A549 (cell line): ENCODE results near the gene ZBTB48.

Experiments
- CBX2 ChIP-seq: fragments of 200-600 bp; sonication (generic); IDR thresholded peaks from 2 replicates; pipeline ENCODE4 v1.6.1; 2016; ENCODE audit warnings: low read depth, mild to moderate bottlenecking, borderline replicate concordance
- CHD4 ChIP-seq: fragments of 200-600 bp; sonication (generic); IDR thresholded peaks from 2 replicates; pipeline ENCODE4 v1.6.1; 2016; ENCODE audit warnings: antibody characterized with exemption, mild to moderate bottlenecking, borderline replicate concordance
- MAFK ChIP-seq: fragments of 450-650 bp; IDR thresholded peaks from 2 replicates; pipeline ENCODE4 v1.6.1; 2014; ENCODE audit not compliant: partially characterized antibody
- MYC ChIP-seq: IDR thresholded peaks from 2 replicates; pipeline ENCODE4 v1.6.1; 2012; ENCODE audit warnings: mild to moderate bottlenecking, inconsistent platforms, low read length, improper control_type of control experiment, borderline replicate concordance
- POLR2A ChIP-seq: IDR thresholded peaks from 2 replicates; pipeline ENCODE4 v1.6.1; 2012; ENCODE audit warnings: mild to moderate bottlenecking, low read length
- RARB ChIP-seq: fragments of 250-450 bp; sonication (Bioruptor Pico); IDR thresholded peaks from 2 replicates; pipeline ENCODE4 v1.8.0; 2021; ENCODE audit warnings: mild to moderate bottlenecking, moderate library complexity
- RNF2 ChIP-seq: fragments of 200-600 bp; sonication (generic); IDR thresholded peaks from 2 replicates; pipeline ENCODE4 v1.6.1; 2016; ENCODE audit warnings: low read depth, mild to moderate bottlenecking, antibody characterized with exemption, moderate library complexity, borderline replicate concordance
- TF ChIP-seq, protein P1 (sequence below): fragments of >200 bp; sonication (Bioruptor Twin); formaldehyde crosslinking; IDR thresholded peaks from 3 replicates; pipeline ENCODE4 v1.5.1; 2016

DNA sequence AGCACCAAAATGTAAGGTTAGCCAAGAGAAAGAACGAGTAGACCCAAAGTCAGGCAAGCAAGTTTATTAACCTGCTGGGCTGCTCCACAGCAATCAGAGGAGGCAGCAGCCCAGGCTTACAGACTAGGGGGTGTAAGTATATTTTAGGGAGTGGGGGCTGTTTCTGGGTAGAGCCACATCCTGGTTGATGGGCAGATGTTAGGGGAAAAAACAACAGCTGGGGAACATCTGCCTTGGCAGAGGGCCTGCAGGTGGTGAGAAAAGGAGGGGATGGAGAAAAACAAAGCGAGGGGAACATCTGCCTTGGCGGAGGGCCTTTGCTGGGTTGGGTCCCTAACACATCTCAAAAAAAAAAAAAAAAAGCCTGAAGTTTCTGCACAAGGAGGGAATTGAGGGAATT is 9.7 kb upstream of the ZBTB48 start:
- TF ChIP-seq, protein P1, sequence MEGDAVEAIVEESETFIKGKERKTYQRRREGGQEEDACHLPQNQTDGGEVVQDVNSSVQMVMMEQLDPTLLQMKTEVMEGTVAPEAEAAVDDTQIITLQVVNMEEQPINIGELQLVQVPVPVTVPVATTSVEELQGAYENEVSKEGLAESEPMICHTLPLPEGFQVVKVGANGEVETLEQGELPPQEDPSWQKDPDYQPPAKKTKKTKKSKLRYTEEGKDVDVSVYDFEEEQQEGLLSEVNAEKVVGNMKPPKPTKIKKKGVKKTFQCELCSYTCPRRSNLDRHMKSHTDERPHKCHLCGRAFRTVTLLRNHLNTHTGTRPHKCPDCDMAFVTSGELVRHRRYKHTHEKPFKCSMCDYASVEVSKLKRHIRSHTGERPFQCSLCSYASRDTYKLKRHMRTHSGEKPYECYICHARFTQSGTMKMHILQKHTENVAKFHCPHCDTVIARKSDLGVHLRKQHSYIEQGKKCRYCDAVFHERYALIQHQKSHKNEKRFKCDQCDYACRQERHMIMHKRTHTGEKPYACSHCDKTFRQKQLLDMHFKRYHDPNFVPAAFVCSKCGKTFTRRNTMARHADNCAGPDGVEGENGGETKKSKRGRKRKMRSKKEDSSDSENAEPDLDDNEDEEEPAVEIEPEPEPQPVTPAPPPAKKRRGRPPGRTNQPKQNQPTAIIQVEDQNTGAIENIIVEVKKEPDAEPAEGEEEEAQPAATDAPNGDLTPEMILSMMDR = no peak
- TF ChIP-seq POLR2A (no peak), MYC (no peak), RARB (CRISPR knock-in tag) (no peak), CHD4 (no peak), CBX2 (no peak), MAFK (no peak), RNF2 (no peak)
